GM12875 (cell line): Measurements from ENCODE around the gene ULK1.
A peak's percentile ranks its signal among the peaks of the same experiment; 100 is the strongest.

Experiments used
- H3K4me3 ChIP-seq: one replicate; pipeline ENCODE4 v1.5.1; 2011; ENCODE audit warnings: low read depth, low read length, control low read depth
- CTCF ChIP-seq: IDR thresholded peaks from 2 replicates; pipeline ENCODE4 v1.5.1; 2011; ENCODE audit warnings: low read depth, mild to moderate bottlenecking, control low read depth, inconsistent platforms, low read length, moderate library complexity, borderline replicate concordance; ENCODE audit not compliant: insufficient read depth

ULK1 gene

GRCh38 chr12:131894981-131895639 is 688 bp downstream of the ULK1 start:
- peak overlapping the region; percentile 76 for H3K4me3 ChIP-seq
- no peak for TF ChIP-seq CTCF

- no peak for TF ChIP-seq CTCF
- peak overlapping the region; percentile 76 for H3K4me3 ChIP-seq
Observed at GRCh38 chr12:131895640-131896079, 1.2 kb downstream of the ULK1 start.

GRCh38 chr12:131896080-131896810 is 1.8 kb downstream of the ULK1 start:
- TF ChIP-seq CTCF: no peak
- peak overlapping the region; percentile 76 for H3K4me3 ChIP-seq

GRCh38 chr12:131896811-131897270 is 2.4 kb downstream of the ULK1 start:
- no peak overlapping the region for H3K4me3 ChIP-seq
- TF ChIP-seq CTCF: no peak

- no peak overlapping the region for H3K4me3 ChIP-seq
- TF ChIP-seq CTCF: no peak
Observed at GRCh38 chr12:131897276-131897675, 2.9 kb downstream of the ULK1 start.

GRCh38 chr12:131897875-131898274 is 3.5 kb downstream of the ULK1 start:
- H3K4me3 ChIP-seq: no peak overlapping the region
- TF ChIP-seq CTCF: no peak

GRCh38 chr12:131900397-131900796 is 6.0 kb downstream of the ULK1 start:
- no peak for TF ChIP-seq CTCF
- H3K4me3 ChIP-seq: no peak overlapping the region
